Transverse colon (tissue), 4 donors: ENCODE data around the gene MEF2D. TPM values are rescaled to one million over a fixed set of nuclear protein-coding genes. Genes with fewer than 3 reads are reported as not detected.

Source experiments
- DNase-seq: peaks from one replicate; pipeline ENCODE4 v3.0.0-alpha.2; 2019
- H3K27ac ChIP-seq, 4 donors: fragments of 200-600 bp; sonication (generic); 2 replicates each; pipeline ENCODE4 v1.5.1; 2016 to 2018; ENCODE audit warnings: inconsistent platforms in 4 of 4
- H3K27me3 ChIP-seq: fragments of 200-600 bp; sonication (generic); 2 replicates; pipeline ENCODE4 v1.5.1; 2017; ENCODE audit warnings: inconsistent platforms
- H3K36me3 ChIP-seq, 4 donors: fragments of 200-600 bp; sonication (generic); 2 replicates each; pipeline ENCODE4 v1.5.1; 2017 to 2019; ENCODE audit warnings: inconsistent platforms in 4 of 4
- H3K4me1 ChIP-seq, 4 donors: fragments of 200-600 bp; sonication (generic); 2 replicates each; pipeline ENCODE4 v1.5.1; 2017 to 2020; ENCODE audit warnings: inconsistent platforms in 4 of 4
- H3K4me3 ChIP-seq, 4 donors: fragments of 200-600 bp; sonication (generic); 1 replicate in 1 of 4; 2 replicates in 3 of 4; pipeline versions ENCODE4 v1.5.1 to v1.6.1; 2017 to 2019; ENCODE audit warnings: inconsistent platforms in 4 of 4
- H3K9me3 ChIP-seq, 2 donors: fragments of 200-600 bp; sonication (generic); 2 replicates each; pipeline ENCODE4 v1.5.1; 2017 to 2019; ENCODE audit warnings: inconsistent platforms in 2 of 2
- EP300 ChIP-seq: sonication (generic); formaldehyde crosslinking; IDR thresholded peaks from one replicate; pipeline ENCODE4 v1.6.1; 2017; ENCODE audit warnings: antibody characterized with exemption, low read depth
- POLR2A ChIP-seq: fragments of 450-650 bp; IDR thresholded peaks from one replicate; pipeline ENCODE4 v1.6.1; 2016; ENCODE audit warnings: antibody characterized with exemption, mild to moderate bottlenecking, moderate library complexity
- POLR2AphosphoS5 ChIP-seq, 3 donors: sonication (generic); formaldehyde crosslinking; IDR thresholded peaks; one replicate each; pipeline ENCODE4 v1.6.1; 2016; ENCODE audit warnings: antibody characterized with exemption in 3 of 3
- WGBS, 2 donors: methylation state at CpG; one replicate each; pipeline ENCODE4 v1.1.5; 2018; ENCODE audit warnings: low coverage in 1 of 2; 5-methylcytosine and 5-hydroxymethylcytosine counted together
- in situ Hi-C, 4 donors: fragments of 200-750 bp; cut with MboI; loops; one replicate each; pipeline versions ENCODE4 v1.15.0 to v1.15.1; 2017; ENCODE audit warnings: low sequenced_read_pairs in 3 of 4, low pct_ligation_motif_present in 1 of 4, low pct_unique_long_range_greater_than_20kb in 1 of 4
- intact Hi-C: fragments of 100-400 bp; cut with DNase I; formaldehyde crosslinking; loops from one replicate; pipeline ENCODE4 v1.15.1; 2023; ENCODE audit warnings: low total_unique reads
- total RNA-seq, 4 donors: library from RNA; depleted of rRNA; stranded (reverse); fragments of >200 nt; gene quantifications; one replicate each; pipeline ENCODE4 v1.1.0, GENCODE V29; 2016
- TF ChIP-seq, protein P1 (sequence below), 5 experiments: fragments of 200-600 bp in 3 of 5; fragments of 450-650 bp in 2 of 5; sonication (generic) in 3 of 5; IDR thresholded peaks; 1 replicate in 2 of 5; 2 replicates in 3 of 5; pipeline ENCODE4 v1.5.1; 2016 to 2017; ENCODE audit warnings: antibody characterized with exemption in 5 of 5, inconsistent platforms in 3 of 5, mild to moderate bottlenecking in 2 of 5, moderate library complexity in 1 of 5

MEF2D gene
- total RNA-seq, 4 donors from 2014 or later: 26.1 to 200 (median 85.7) TPM

DNA sequence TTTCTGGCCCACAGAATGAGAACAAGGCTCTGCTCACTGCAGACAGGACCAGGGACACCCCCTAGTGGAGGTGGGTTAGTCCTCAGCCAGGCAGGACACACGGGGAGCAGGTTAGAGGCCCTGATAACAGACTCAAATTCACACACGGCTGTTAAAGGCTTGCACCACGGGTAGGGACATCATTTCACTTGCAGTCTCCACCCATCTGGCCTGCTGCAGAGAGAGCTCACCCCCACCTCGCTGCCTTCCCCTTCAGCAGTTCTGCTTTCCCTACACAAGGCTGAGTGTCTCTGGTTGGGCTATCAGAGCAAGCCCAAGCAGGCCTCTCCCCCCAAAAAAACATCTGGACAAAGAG lies 20.6 kb downstream of the MEF2D start:
- intact Hi-C loops (no loop called here), in situ Hi-C loops (no loop called here)
- WGBS, 2 donors: 24% methylated on average over 4 of the region's 4 CpGs; no CpG with 5 or more reads in 1 of the 2 donors
- no peak for DNase-seq
- Histone ChIP-seq H3K27me3 (no peaks in the 10 kb centered on the region), H3K4me3 (no peak overlapping the region), H3K4me1 (peaks cover 36 to 52% (median 42%) of the 10 kb centered on the region in 4 donors), H3K27ac (peak overlapping the region; percentile 1 to 93 (median 85)), H3K9me3 (no peaks in the 10 kb centered on the region), H3K36me3 (peaks cover 0 to 47% (median 26%) of the 10 kb centered on the region in 4 donors)
- TF ChIP-seq, protein P1, sequence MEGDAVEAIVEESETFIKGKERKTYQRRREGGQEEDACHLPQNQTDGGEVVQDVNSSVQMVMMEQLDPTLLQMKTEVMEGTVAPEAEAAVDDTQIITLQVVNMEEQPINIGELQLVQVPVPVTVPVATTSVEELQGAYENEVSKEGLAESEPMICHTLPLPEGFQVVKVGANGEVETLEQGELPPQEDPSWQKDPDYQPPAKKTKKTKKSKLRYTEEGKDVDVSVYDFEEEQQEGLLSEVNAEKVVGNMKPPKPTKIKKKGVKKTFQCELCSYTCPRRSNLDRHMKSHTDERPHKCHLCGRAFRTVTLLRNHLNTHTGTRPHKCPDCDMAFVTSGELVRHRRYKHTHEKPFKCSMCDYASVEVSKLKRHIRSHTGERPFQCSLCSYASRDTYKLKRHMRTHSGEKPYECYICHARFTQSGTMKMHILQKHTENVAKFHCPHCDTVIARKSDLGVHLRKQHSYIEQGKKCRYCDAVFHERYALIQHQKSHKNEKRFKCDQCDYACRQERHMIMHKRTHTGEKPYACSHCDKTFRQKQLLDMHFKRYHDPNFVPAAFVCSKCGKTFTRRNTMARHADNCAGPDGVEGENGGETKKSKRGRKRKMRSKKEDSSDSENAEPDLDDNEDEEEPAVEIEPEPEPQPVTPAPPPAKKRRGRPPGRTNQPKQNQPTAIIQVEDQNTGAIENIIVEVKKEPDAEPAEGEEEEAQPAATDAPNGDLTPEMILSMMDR (IDR thresholded peaks at IDR 0.05): peak in 2 of 5 experiments; percentile 7
- no peak for TF ChIP-seq POLR2A

DNA sequence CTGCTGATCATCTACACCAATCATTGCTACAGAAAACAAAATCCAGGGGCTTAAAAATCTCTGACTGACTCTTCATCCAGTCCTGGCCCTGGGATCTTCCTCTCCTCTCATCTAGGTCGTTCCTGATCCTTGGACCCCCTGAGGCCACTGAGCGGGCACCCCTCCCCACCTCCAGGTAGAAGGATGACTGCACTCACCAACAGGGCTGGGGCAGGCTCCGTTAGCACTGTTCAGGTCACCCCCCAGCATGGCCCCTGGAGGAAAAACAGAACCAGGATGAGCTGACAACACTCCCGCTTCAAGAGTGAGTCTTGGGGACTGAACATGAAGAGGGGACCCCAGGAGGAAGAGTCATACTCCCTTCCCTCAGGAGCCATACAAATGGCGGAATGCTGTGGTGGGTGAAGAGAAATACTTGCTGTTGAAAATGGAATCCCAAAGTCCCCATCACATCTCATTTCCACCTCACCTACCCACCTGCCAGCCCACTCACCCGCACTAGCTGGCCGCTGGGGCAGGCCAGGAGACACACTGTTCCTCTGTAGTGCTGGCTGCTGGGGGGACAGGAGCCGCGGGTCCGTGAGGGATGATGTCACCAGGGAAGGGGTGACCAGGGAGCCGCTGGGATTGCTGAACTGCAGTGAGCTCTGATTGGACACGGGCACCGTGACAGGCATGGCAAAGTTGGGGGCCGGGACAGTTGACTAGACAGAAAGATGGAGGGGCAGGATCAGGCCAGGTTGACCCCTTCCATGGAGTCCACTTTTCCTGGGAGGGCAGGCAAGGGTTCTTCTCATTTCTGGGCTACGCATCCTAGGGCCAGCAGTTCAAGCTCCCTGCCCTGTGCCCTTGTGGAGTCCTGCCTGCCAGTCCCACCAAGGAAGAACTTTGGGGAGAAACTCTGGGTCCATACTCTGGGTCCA lies 21.2 kb downstream of the MEF2D start:
- no peak for TF ChIP-seq EP300
- TF ChIP-seq, protein P1 (IDR thresholded peaks at IDR 0.05): no peak
- no peak for TF ChIP-seq POLR2A
- no peak for TF ChIP-seq POLR2AphosphoS5 (IDR thresholded peaks at IDR 0.05)
- H3K27ac ChIP-seq: peak overlapping the region; percentile 23 to 93 (median 85)
- 78 to 92% methylated on average over 1 to 14 of the region's 15 CpGs for whole genome bisulfite sequencing, 2 donors
- no peaks in the 10 kb centered on the region for H3K9me3 ChIP-seq
- in situ Hi-C loops (loop anchor here in 1 of 4 donors (10.0 kb wide), 1 partner anchor 125 kb away; the partner anchor contains the start of gene GPATCH4), intact Hi-C loops (no loop called here)
- peaks cover 32 to 46% (median 39%) of the 10 kb centered on the region in 4 donors for H3K4me1 ChIP-seq
- no peak overlapping the region for H3K4me3 ChIP-seq
- H3K36me3 ChIP-seq: peaks cover 0 to 53% (median 29%) of the 10 kb centered on the region in 4 donors
- no peak for DNase-seq
- no peaks in the 10 kb centered on the region for H3K27me3 ChIP-seq

DNA sequence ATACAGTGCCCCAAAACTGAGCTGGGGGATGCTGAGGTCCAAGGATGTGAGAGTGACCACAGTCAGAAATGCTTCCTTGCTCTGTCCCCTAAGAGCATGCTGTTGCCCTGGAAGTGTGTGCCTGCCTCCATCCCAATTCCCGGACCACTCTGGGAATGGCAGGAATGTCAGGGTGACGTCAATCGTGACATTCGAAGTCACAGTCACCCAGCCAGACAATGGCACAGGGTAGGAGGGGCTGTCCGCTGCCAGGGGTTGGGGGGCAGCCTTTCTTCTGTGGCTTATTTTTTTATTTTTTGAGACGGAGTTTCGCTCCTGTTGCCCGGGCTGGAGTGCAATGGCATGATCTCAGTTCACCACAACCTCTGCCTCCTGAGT lies 22.3 kb downstream of the MEF2D start:
- H3K9me3 ChIP-seq: no peaks in the 10 kb centered on the region
- peaks cover 25 to 43% (median 36%) of the 10 kb centered on the region in 4 donors for H3K4me1 ChIP-seq
- no peak for TF ChIP-seq POLR2A
- no peak for TF ChIP-seq POLR2AphosphoS5 (IDR thresholded peaks at IDR 0.05)
- no peak for TF ChIP-seq EP300
- TF ChIP-seq, protein P1 (IDR thresholded peaks at IDR 0.05): no peak
- DNase-seq: no peak
- in situ Hi-C loops: loop anchor here in 1 of 4 donors (10.0 kb wide), 1 partner anchor 127 kb away; the partner anchor contains the start of gene GPATCH4
- peaks cover 0 to 64% (median 35%) of the 10 kb centered on the region in 4 donors for H3K36me3 ChIP-seq
- intact Hi-C loops: no loop called here
- H3K27ac ChIP-seq: peak overlapping the region; percentile 73 to 93 (median 85)
- H3K4me3 ChIP-seq: no peak overlapping the region
- WGBS, 2 donors: 87% methylated on average over 8 of the region's 8 CpGs; no CpG with 5 or more reads in 1 of the 2 donors
- H3K27me3 ChIP-seq: no peaks in the 10 kb centered on the region

DNA sequence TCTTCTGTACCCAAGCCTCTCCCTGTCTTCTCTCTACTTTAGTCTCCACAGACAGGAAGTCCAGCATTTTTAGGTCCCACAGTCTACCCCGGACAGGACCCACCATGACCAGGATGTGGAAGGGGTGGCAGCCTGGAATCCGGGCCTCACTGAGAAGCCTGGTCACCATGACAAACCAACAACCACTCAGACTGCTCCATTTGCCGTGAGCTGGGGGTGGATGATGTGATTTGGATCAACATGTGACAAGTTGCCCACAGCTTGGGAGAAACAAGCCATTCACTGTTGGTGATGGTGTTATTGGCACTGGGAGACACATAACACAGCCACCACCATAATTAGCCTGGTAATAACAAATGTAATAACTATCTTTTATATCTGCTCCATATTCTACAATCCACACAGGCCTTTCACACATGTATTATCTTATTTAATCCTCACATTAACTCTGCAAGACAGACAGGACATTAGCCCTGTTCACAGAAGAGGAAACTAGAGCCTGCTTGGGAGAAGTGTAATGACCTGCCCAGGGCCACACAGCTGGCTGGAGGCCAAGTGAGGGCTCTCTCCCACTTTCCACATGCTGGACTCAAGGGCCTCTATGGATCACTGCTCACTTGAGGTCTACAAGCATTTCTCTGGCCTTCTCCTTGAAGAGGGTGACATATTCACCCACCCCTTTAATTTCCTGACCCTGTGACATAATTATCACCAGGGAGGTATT lies 22.9 kb downstream of the MEF2D start:
- intact Hi-C loops: no loop called here
- DNase-seq: no peak
- 79% methylated on average over 3 of the region's 3 CpGs; no CpG with 5 or more reads in 1 of the 2 donors for WGBS, 2 donors
- TF ChIP-seq POLR2AphosphoS5 (IDR thresholded peaks at IDR 0.05) (no peak), POLR2A (no peak), EP300 (no peak)
- TF ChIP-seq, protein P1 (IDR thresholded peaks at IDR 0.05): no peak
- H3K36me3 ChIP-seq: peaks cover 0 to 66% (median 34%) of the 10 kb centered on the region in 4 donors
- H3K9me3 ChIP-seq: no peaks in the 10 kb centered on the region
- peak overlapping the region; percentile 73 to 93 (median 85) for H3K27ac ChIP-seq
- no peaks in the 10 kb centered on the region for H3K27me3 ChIP-seq
- H3K4me1 ChIP-seq: peaks cover 25 to 46% (median 34%) of the 10 kb centered on the region in 4 donors
- in situ Hi-C loops: loop anchor here in 1 of 4 donors (10.0 kb wide), 1 partner anchor 127 kb away; the partner anchor contains the start of gene GPATCH4
- H3K4me3 ChIP-seq: no peak overlapping the region
